Lower leg skin (tissue), 3 donors: ENCODE results near the gene CD1E.

Source experiments
- CTCF ChIP-seq, 3 donors: fragments of 450-650 bp; IDR thresholded peaks; one replicate each; pipeline ENCODE4 v1.5.1; 2016; ENCODE audit warnings: antibody characterized with exemption in 3 of 3, mild to moderate bottlenecking in 3 of 3, moderate library complexity in 2 of 3
- POLR2A ChIP-seq, 2 donors: fragments of 450-650 bp; IDR thresholded peaks; one replicate each; pipeline ENCODE4 v1.6.1; 2016 to 2017; ENCODE audit warnings: antibody characterized with exemption in 2 of 2, mild to moderate bottlenecking in 1 of 2, moderate library complexity in 1 of 2

DNA sequence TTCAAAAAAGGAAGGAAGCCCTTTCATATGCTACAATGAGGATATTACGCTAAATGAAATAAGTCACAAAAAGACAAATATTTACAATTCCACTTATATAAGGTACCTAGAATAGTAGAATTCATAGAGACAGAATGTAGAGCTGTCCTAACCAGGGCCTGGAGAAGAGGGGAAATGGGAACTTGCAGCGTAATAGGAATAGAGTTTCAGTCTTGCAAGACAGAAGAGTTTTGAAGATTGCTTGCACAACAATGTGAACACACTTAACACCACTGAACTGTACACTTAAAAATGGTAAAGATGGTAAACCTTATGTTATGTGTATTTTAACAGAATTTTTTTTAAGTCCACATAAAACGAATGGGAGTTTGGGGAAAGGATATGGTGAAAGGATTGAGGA is 25.3 kb upstream of the CD1E start:
- TF ChIP-seq CTCF (IDR thresholded peaks at IDR 0.05) (no peak), POLR2A (IDR thresholded peaks at IDR 0.05) (no peak)
